RWPE2 (cell line): Measurements from ENCODE around the gene NEDD4L.
"Not testable (repeated sequence)": the region's sequence is repeated elsewhere in the genome, so short reads cannot be mapped to it uniquely, and the experiment has no call there.

Experiments used
- ATAC-seq: fragments of 200-7000 bp; cut with Tn5 transposase; 3 replicates; pipeline ENCODE4 v1.9.1; 2021; ENCODE audit warnings: low read depth
- DNase-seq: peaks from one replicate; pipeline ENCODE4 v3.0.0-alpha.2; 2020; ENCODE audit warnings: low spot score
- H3K27ac ChIP-seq: fragments of 450-650 bp; 2 replicates; pipeline ENCODE4 v1.5.1; 2017; ENCODE audit warnings: mild to moderate bottlenecking; ENCODE audit not compliant: poor library complexity, severe bottlenecking
- H3K27me3 ChIP-seq: fragments of 250-450 bp; sonication (Bioruptor Pico); 2 replicates; pipeline ENCODE4 v1.5.1; 2021; ENCODE audit warnings: mild to moderate bottlenecking, moderate library complexity; ENCODE audit not compliant: insufficient read depth, poor library complexity, severe bottlenecking
- H3K36me3 ChIP-seq: fragments of 250-450 bp; sonication (Bioruptor Pico); 2 replicates; pipeline ENCODE4 v1.5.1; 2020; ENCODE audit warnings: low read depth, mild to moderate bottlenecking, moderate library complexity
- H3K4me1 ChIP-seq: fragments of 250-450 bp; sonication (Bioruptor Pico); 2 replicates; pipeline ENCODE4 v1.5.1; 2021; ENCODE audit warnings: mild to moderate bottlenecking, moderate library complexity; ENCODE audit not compliant: insufficient read depth, poor library complexity, severe bottlenecking
- H3K4me3 ChIP-seq: fragments of 250-450 bp; sonication (Bioruptor Pico); 2 replicates; pipeline ENCODE4 v1.5.1; 2021; ENCODE audit warnings: mild to moderate bottlenecking, moderate library complexity; ENCODE audit not compliant: severe bottlenecking
- H3K9me3 ChIP-seq: fragments of 250-450 bp; sonication (Bioruptor Pico); 2 replicates; pipeline ENCODE4 v1.5.1; 2021; ENCODE audit warnings: mild to moderate bottlenecking, moderate library complexity; ENCODE audit not compliant: severe bottlenecking
- CTCF ChIP-seq: fragments of 450-650 bp; IDR thresholded peaks from one replicate; pipeline ENCODE4 v1.5.1; 2017; ENCODE audit warnings: mild to moderate bottlenecking, moderate library complexity; ENCODE audit not compliant: poor library complexity, severe bottlenecking

Gene NEDD4L

GRCh38 chr18:58378411-58379379 is 334.7 kb downstream of the NEDD4L start:
- ATAC-seq (no peak; the same call in 2 of the 3 replicates), DNase-seq (no peak)
- TF ChIP-seq CTCF, result no peak
- Histone ChIP-seq H3K4me1 (no peaks in the 10 kb centered on the region), H3K36me3 (peaks cover 55% of the 10 kb centered on the region), H3K27ac (no peak overlapping the region), H3K9me3 (no peaks in the 10 kb centered on the region), H3K27me3 (no peaks in the 10 kb centered on the region), H3K4me3 (no peak overlapping the region)

GRCh38 chr18:58379443-58379842 is 335.4 kb downstream of the NEDD4L start:
- TF ChIP-seq CTCF, result no peak
- DNase-seq, result no peak
- no peak overlapping the region for H3K4me3 ChIP-seq
- H3K9me3 ChIP-seq, result no peaks in the 10 kb centered on the region
- no peak overlapping the region for H3K27ac ChIP-seq
- no peaks in the 10 kb centered on the region for H3K4me1 ChIP-seq
- ATAC-seq, result no peak
- no peaks in the 10 kb centered on the region for H3K27me3 ChIP-seq
- H3K36me3 ChIP-seq, result peaks cover 58% of the 10 kb centered on the region

- not testable (repeated sequence) for H3K27ac ChIP-seq, H3K9me3 ChIP-seq, ATAC-seq, H3K27me3 ChIP-seq, DNase-seq, H3K4me3 ChIP-seq, H3K4me1 ChIP-seq
- peaks cover 60% of the 10 kb centered on the region for H3K36me3 ChIP-seq
These were observed 336.1 kb downstream of the NEDD4L start for GRCh38 chr18:58380113-58380512.

- no peak overlapping the region for H3K27ac ChIP-seq
- peaks cover 65% of the 10 kb centered on the region for H3K36me3 ChIP-seq
- no peak for DNase-seq
- H3K9me3 ChIP-seq, result no peaks in the 10 kb centered on the region
- TF ChIP-seq CTCF, result no peak
- no peaks in the 10 kb centered on the region for H3K4me1 ChIP-seq
- no peak overlapping the region for H3K4me3 ChIP-seq
- ATAC-seq, result no peak
- no peaks in the 10 kb centered on the region for H3K27me3 ChIP-seq
These were observed 337.8 kb downstream of the NEDD4L start for GRCh38 chr18:58381676-58382411.

- DNase-seq (no peak), ATAC-seq (no peak)
- Histone ChIP-seq H3K27ac (no peak overlapping the region), H3K36me3 (peaks cover 71% of the 10 kb centered on the region), H3K4me1 (no peaks in the 10 kb centered on the region), H3K9me3 (no peaks in the 10 kb centered on the region), H3K27me3 (no peaks in the 10 kb centered on the region), H3K4me3 (no peak overlapping the region)
- TF ChIP-seq CTCF, result no peak
These were observed 338.4 kb downstream of the NEDD4L start for GRCh38 chr18:58382446-58382845.
